GM10248 (cell line): Measurements from ENCODE around the gene SVIL.
"Not testable (repeated sequence)": the region's sequence is repeated elsewhere in the genome, so short reads cannot be mapped to it uniquely, and the experiment has no call there.

Experiments
- CTCF ChIA-PET: fragments of 300-600 bp; sonication (Branson Sonifier 250); formaldehyde crosslinking; extraction: SDS; loops from one replicate; lab custom pipeline; 2021; ENCODE audit warnings: antibody characterized with exemption; lab: Yijun Ruan, JAX
- POLR2A ChIA-PET: fragments of 350-650 bp; sonication (Branson Sonifier 250); formaldehyde crosslinking; extraction: SDS; loops from one replicate; lab custom pipeline; 2020; ENCODE audit warnings: antibody characterized with exemption; lab: Yijun Ruan, JAX
- DNase-seq: peaks from one replicate; pipeline ENCODE4 v3.0.0; 2012; ENCODE audit errors: extremely low spot score
- CTCF ChIP-seq: IDR thresholded peaks from 2 replicates; pipeline ENCODE4 v1.5.1; 2012; ENCODE audit warnings: mild to moderate bottlenecking, low read depth; ENCODE audit errors: extremely low read depth, missing control alignments, control extremely low read depth

Gene SVIL

GRCh38 chr10:29461042-29461441, 173.7 kb downstream of the SVIL start:
- ChIA-PET CTCF (interaction anchor here (0.8 to 1.4 kb wide), 3 partner anchors 12 to 69 kb away, joined by 3 to 4 read pairs (median 3); no protein-coding TSS in a partner anchor), POLR2A (no interaction called here)
- no peak for TF ChIP-seq CTCF
- DNase-seq = no peak

- CTCF ChIA-PET = interaction anchor here (2.2 kb wide), 1 partner anchor 9 kb away, joined by 8 read pairs; no protein-coding TSS in a partner anchor
- POLR2A ChIA-PET, DNase-seq: not testable (repeated sequence)
These were observed 176.6 kb downstream of the SVIL start for GRCh38 chr10:29458190-29458589.

GRCh38 chr10:29455095-29455494, 179.7 kb downstream of the SVIL start:
- no peak for TF ChIP-seq CTCF

GRCh38 chr10:29454250-29454649, 180.5 kb downstream of the SVIL start:
- DNase-seq = no peak
- ChIA-PET POLR2A (no interaction called here), CTCF (no interaction called here)
- TF ChIP-seq CTCF = no peak

More at GRCh38 chr10:29455095-29455494, 179.7 kb downstream of the SVIL start:
- DNase-seq = no peak
- POLR2A ChIA-PET = no interaction called here
- CTCF ChIA-PET = interaction anchor here (1.0 to 1.6 kb wide), 2 partner anchors 41 to 791 kb away, joined by 3 to 5 read pairs; no protein-coding TSS in a partner anchor

- DNase-seq = no peak
- ChIA-PET POLR2A (no interaction called here), CTCF (interaction anchor here (1.2 to 1.5 kb wide), 2 partner anchors 9 to 44 kb away, joined by 3 to 4 read pairs; no protein-coding TSS in a partner anchor)
- TF ChIP-seq CTCF = no peak
These were observed 182.2 kb downstream of the SVIL start for GRCh38 chr10:29452546-29452945.

- ChIA-PET POLR2A (no interaction called here), CTCF (interaction anchor here (1.2 to 1.5 kb wide), 3 partner anchors 9 to 73 kb away, joined by 3 to 4 read pairs (median 4); no protein-coding TSS in a partner anchor)
- DNase-seq = no peak
- no peak for TF ChIP-seq CTCF
These were observed 182.8 kb downstream of the SVIL start for GRCh38 chr10:29451946-29452345.

- ChIA-PET POLR2A (no interaction called here), CTCF (interaction anchor here (0.8 to 1.1 kb wide), 2 partner anchors 26 to 64 kb away, joined by 3 read pairs; no protein-coding TSS in a partner anchor)
- TF ChIP-seq CTCF = no peak
- DNase-seq = no peak
These were observed 184.4 kb downstream of the SVIL start for GRCh38 chr10:29450405-29450804.
